T-helper 2 cell treated with Interferon-gamma antibody and Interleukin-4, amounts not matched to agents 100 ng/mL and 5 ng/mL, for 36 hours (primary cell): ENCODE measurements around the gene LAMP1. TPM values are rescaled to one million over a fixed set of nuclear protein-coding genes. Genes with fewer than 3 reads are reported as not detected.
"Not testable (repeated sequence)": the region's sequence is repeated elsewhere in the genome, so short reads cannot be mapped to it uniquely, and the experiment has no call there.

Experiments
- intact Hi-C: fragments of 100-400 bp; cut with micrococcal nuclease; formaldehyde crosslinking; loops from one replicate; pipeline ENCODE4 v1.15.1; 2023
- total RNA-seq: library from RNA; stranded (reverse); gene quantifications from 2 replicates; pipeline ENCODE4 v1.2.3, GENCODE V29; 2022

LAMP1 gene
- total RNA-seq, 1 donor from 2014 or later: 77.0 TPM

- intact Hi-C loops: no loop called here
Observed at GRCh38 chr13:113353254-113353653, 56.2 kb downstream of the LAMP1 start.

GRCh38 chr13:113354831-113355610, 58.0 kb downstream of the LAMP1 start:
- intact Hi-C loops: no loop called here

DNA sequence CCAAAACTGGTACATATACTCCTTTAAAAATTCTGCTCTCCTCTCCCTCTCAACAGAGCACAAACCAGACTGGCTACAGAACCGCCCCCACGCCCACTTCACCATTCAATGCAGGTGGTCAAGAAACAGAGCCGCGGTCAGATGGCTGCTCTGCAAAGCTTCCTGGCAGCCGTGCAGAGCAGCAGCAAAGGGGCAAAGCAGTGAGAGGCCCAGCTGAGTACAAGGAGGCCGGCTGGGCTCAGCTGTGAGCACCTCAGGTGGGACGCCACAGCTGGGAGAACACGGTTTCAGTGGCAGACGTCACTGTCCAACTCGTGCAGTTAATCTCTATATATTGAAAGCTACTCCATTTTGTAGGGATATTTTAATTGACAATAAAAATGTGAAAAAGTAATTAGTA, 58.6 kb downstream of the LAMP1 start:
- intact Hi-C loops: no loop called here

DNA sequence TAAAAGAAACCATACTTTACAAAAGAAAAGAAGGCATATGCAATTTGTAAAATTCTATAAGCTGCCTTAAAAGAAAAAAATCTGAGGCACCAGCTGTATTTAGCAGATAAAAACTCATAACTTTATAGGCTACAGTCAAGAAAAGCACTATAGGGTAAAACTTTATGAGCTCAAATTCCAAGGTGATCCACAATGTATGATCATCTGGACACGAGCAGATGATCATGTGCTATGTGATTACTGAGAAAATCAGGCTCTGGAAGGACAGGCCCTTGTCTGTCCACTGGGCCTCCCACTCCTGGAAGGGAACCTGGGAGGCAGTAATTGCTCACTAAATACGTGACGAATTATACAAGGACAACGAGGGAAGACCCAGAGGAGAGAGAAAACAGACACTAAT, 59.6 kb downstream of the LAMP1 start:
- intact Hi-C loops: no loop called here

GRCh38 chr13:113357529-113357928, 60.5 kb downstream of the LAMP1 start:
- intact Hi-C loops: no loop called here

- intact Hi-C loops: no loop called here
Observed at GRCh38 chr13:113358653-113359190, 61.7 kb downstream of the LAMP1 start.

GRCh38 chr13:113359571-113359970, 62.5 kb downstream of the LAMP1 start:
- intact Hi-C loops: no loop called here

DNA sequence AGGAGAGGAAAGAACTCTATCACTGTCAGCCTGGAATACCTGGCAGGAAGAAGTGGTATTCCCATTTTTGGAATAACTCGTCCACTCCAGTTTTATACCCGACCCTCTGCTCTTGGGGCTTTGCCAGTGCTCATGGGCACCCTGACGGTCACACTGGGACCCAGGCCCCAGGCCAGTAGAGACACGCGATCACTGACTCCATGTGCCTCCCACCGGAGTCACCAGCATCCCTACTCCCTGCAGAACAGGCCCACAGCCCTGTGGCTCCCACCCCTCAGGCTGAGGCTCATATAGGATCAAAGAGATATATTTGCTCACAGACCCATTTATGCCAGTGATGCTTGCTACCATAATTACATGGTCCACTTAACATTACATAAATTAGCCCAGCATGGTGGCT, 63.4 kb downstream of the LAMP1 start:
- intact Hi-C loops: no loop called here

DNA sequence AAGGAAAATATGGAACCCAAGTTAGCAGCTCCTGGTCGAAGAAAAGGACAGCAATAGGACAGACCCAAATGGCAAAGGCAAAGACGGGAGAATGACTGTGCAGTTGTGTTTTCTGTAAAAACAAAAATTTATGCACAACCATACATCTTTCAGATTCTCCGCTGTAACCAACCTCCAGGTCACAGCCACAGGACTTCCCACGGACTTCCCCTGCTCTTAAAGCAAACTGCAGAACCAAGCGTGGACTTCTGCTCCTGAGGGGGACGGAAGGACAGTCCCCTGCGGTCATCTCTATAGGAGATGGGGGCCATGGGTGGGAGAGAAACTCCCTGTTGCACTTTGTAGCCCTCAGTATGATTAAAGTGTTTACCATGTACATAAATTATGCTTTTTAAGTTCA, 64.4 kb downstream of the LAMP1 start:
- intact Hi-C loops: no loop called here

GRCh38 chr13:113364311-113364889, 67.4 kb downstream of the LAMP1 start:
- intact Hi-C loops: no loop called here

DNA sequence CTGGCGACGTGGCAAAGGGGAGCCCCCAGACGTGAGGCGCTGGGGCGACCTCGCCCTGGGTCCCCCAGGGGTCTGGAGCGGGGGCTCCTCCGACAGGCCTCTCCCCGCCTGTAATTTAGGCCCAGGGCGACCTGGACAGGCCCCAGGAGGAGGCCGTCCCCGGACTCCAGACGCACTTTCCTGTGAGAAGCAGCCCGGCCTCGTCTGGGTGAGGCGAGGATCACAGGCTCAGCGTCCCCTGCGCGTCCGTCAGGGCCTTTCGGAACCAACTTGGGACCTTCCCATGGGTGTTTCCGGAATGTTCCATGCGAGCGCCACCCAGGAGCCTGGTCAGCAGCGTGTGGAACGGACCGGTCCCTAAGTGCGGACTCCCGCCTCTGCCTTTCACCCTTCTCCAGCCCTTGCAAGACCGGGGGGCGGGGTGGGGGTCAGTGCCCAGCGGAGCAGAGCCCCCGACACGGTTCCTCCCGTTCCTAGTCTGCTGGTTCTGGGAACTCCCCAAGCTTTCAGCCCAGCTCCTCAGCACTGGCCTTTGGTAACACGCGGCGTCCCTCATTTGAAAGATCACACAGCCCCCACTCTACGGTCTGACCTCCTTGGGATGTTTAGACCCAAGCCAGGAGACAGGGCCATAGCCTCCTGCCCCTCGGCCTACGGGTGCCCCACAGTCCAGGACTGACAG, 68.0 kb downstream of the LAMP1 start:
- intact Hi-C loops: no loop called here

- intact Hi-C loops: no loop called here
Observed at GRCh38 chr13:113365583-113365970, 68.5 kb downstream of the LAMP1 start.

GRCh38 chr13:113365971-113366588, 69.0 kb downstream of the LAMP1 start:
- intact Hi-C loops: no loop called here

DNA sequence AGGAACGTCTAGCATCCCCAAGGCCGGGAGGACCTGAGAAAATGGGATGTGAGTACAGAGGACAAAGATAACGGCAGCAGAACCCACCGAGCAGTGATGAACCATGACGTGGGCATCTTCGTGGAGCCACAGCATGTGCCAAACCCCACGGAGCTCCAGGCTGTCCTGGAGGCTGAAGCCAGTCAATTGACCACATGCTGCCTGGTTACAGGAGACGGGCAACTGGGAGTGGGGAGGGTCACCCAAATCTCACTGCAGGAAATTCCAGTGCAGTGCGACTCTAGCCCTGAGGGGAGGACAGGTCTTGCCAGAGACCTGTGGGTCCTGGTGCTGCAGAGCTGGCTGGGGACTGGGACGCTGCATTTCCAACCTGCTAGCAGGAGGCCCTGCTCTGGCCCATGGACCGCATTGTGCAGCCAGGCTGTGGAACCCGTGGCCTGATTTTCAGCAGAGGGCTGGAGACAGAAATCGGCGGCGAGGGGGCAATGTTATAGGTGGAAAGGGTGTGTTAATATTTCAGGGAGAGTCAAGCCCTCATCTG, 70.1 kb downstream of the LAMP1 start:
- intact Hi-C loops: no loop called here

GRCh38 chr13:113367771-113368170, 70.7 kb downstream of the LAMP1 start:
- intact Hi-C loops: no loop called here

GRCh38 chr13:113368353-113368752, 71.3 kb downstream of the LAMP1 start:
- intact Hi-C loops: not testable (repeated sequence)

GRCh38 chr13:113369189-113369588, 72.2 kb downstream of the LAMP1 start:
- intact Hi-C loops: no loop called here

- intact Hi-C loops: no loop called here
Observed at GRCh38 chr13:113369881-113370280, 72.8 kb downstream of the LAMP1 start.

DNA sequence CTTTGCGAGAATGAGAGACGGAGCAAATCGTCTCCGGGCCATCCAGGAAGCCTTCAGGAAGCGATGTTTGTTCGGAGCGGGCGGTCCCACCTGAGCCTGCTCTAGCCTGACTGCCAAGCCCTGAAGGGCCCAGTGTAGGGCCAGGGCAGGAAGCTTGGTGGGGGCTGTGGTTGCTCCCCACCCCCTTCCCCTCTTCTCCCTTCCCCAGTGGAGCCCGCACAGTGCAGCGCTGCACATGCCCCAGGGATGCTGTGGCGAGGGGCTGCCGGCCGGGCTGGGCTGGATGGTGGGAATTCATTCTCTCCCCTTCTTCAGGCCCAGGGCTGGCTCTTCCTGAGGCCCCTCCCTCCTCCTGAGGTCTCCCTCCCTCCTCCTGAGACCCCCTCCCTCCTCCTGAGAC, 74.0 kb downstream of the LAMP1 start:
- intact Hi-C loops: no loop called here

DNA sequence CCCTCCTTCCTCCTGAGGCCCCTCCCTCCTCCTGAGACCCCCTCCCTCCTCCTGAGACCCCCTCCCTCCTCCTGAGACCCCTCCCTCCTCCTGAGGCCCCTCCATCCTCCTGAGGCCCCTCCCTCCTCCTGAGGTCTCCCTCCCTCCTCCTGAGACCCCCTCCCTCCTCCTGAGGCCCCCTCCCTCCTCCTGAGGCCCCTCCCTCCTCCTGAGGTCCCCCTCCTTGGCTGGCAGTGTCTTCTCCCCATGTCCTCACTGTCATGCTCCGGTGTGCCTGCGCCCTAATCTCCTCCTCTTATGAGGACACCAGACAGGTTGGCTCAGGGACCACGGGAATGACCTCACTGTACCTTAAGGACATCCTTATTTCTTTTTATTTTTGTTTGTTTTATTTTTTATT, 74.7 kb downstream of the LAMP1 start:
- intact Hi-C loops: not testable (repeated sequence)
